H1 (cell line): Measurements from ENCODE around the gene ARL6IP4.

ENCODE experiments used
- CTCF ChIP-seq, 3 experiments: IDR thresholded peaks; 1 replicate in 2 of 3; 2 replicates in 1 of 3; pipeline versions ENCODE4 v1.5.1 to v1.6.1; 2011; ENCODE audit warnings: low read length in 3 of 3, mild to moderate bottlenecking in 3 of 3, inconsistent platforms in 2 of 3, low read depth in 1 of 3, moderate library complexity in 1 of 3; ENCODE audit not compliant: insufficient read depth in 1 of 3; ENCODE audit errors: control extremely low read depth in 1 of 3
- EGR1 ChIP-seq: IDR thresholded peaks from 2 replicates; pipeline ENCODE4 v1.6.1; 2011; ENCODE audit warnings: low read depth, low read length, borderline replicate concordance
- EP300 ChIP-seq, 2 experiments: IDR thresholded peaks; 1 replicate in 1 of 2; 2 replicates in 1 of 2; pipeline ENCODE4 v1.6.1; 2011 to 2012; ENCODE audit warnings: low read depth in 2 of 2, low read length in 2 of 2, mild to moderate bottlenecking in 2 of 2, borderline replicate concordance in 1 of 2, inconsistent platforms in 1 of 2, moderate library complexity in 1 of 2
- EZH2 ChIP-seq: fragments of 200-600 bp; sonication (generic); IDR thresholded peaks from 2 replicates; pipeline ENCODE4 v1.7.1; 2012; ENCODE audit warnings: low read depth, mild to moderate bottlenecking, moderate library complexity, low read length, inconsistent platforms; ENCODE audit not compliant: severe bottlenecking
- HDAC2 ChIP-seq, 2 experiments: fragments of 300-600 bp in 1 of 2; sonication (generic) in 1 of 2; IDR thresholded peaks; 2 replicates each; pipeline ENCODE4 v1.6.1; 2011 to 2012; ENCODE audit warnings: low read depth in 2 of 2, low read length in 2 of 2, mild to moderate bottlenecking in 2 of 2, moderate library complexity in 2 of 2, borderline replicate concordance in 1 of 2, inconsistent platforms in 1 of 2
- JUN ChIP-seq: IDR thresholded peaks from 2 replicates; pipeline ENCODE4 v1.6.1; 2011; ENCODE audit warnings: low read depth, mild to moderate bottlenecking, improper control_type of control experiment, low read length
- KDM1A ChIP-seq: fragments of 200-600, 300-600 bp; sonication (generic); IDR thresholded peaks from 2 replicates; pipeline ENCODE4 v1.7.1; 2016; ENCODE audit warnings: mild to moderate bottlenecking, low read length, borderline replicate concordance
- PHF8 ChIP-seq: fragments of 200-600 bp; sonication (generic); conservative IDR thresholded peaks from 2 replicates; pipeline ENCODE4 v1.7.1; 2012; ENCODE audit warnings: low read depth, mild to moderate bottlenecking, inconsistent platforms, low read length, moderate library complexity
- POLR2A ChIP-seq, 2 experiments: IDR thresholded peaks; 1 replicate in 1 of 2; 2 replicates in 1 of 2; pipeline ENCODE4 v1.6.1; 2011; ENCODE audit warnings: low read depth in 2 of 2, low read length in 2 of 2, mild to moderate bottlenecking in 2 of 2; ENCODE audit errors: control extremely low read depth in 1 of 2
- SIN3A ChIP-seq, 2 experiments: IDR thresholded peaks in 1 of 2; conservative IDR thresholded peaks in 1 of 2; 2 replicates each; pipeline ENCODE4 v1.6.1; 2011 to 2012; ENCODE audit warnings: low read length in 2 of 2, improper control_type of control experiment in 1 of 2, low read depth in 1 of 2, mild to moderate bottlenecking in 1 of 2
- SIRT6 ChIP-seq: IDR thresholded peaks from one replicate; pipeline ENCODE4 v1.7.1; 2012; ENCODE audit warnings: low read length, inconsistent platforms
- SP1 ChIP-seq: IDR thresholded peaks from 2 replicates; pipeline ENCODE4 v1.6.1; 2011; ENCODE audit warnings: low read depth, low read length

- TF ChIP-seq CTCF (IDR thresholded peaks at IDR 0.05; ENCODE audit: control extremely low read depth in 1 of 3, insufficient read depth in 1 of 3, low read depth in 1 of 3, low read length in 3 of 3) (no peak), POLR2A (IDR thresholded peaks at IDR 0.05; ENCODE audit: control extremely low read depth in 1 of 2, low read depth in 2 of 2, low read length in 2 of 2) (no peak), EP300 (IDR thresholded peaks at IDR 0.05; ENCODE audit: borderline replicate concordance in 1 of 2, low read depth in 2 of 2, low read length in 2 of 2) (no peak), EGR1 (no peak), SIN3A (conservative IDR thresholded peaks at IDR 0.05 in 1 of 2, IDR thresholded peaks at IDR 0.05 in 1 of 2; ENCODE audit: low read depth in 1 of 2, low read length in 2 of 2) (no peak), SIRT6 (no peak), EZH2 (no peak), HDAC2 (IDR thresholded peaks at IDR 0.05; ENCODE audit: borderline replicate concordance in 1 of 2, low read depth in 2 of 2, low read length in 2 of 2) (no peak), SP1 (no peak), PHF8 (no peak), KDM1A (no peak), JUN (no peak)
These were observed 45.8 kb upstream of the ARL6IP4 start for GRCh38 chr12:122934722-122935121.
